ENCODE results near the gene ENPP5. TPM values are rescaled to one million over a fixed set of nuclear protein-coding genes. Genes with fewer than 3 reads are reported as not detected.
"Not testable (repeated sequence)": the region's sequence is repeated elsewhere in the genome, so short reads cannot be mapped to it uniquely, and the experiment has no call there.

The ENPP5 gene
- total RNA-seq, 2 experiments from 2014 or later, result 0.33 to 0.38 TPM

GRCh38 chr6:46136831-46137230 is 33.9 kb downstream of the ENPP5 start:
- Mint-ChIP-seq H3K4me3 (no peak overlapping the region), H3K36me3 (peaks cover 6% of the 10 kb centered on the region), H3K27ac (no peak overlapping the region), H3K4me1 (peaks cover 29% of the 10 kb centered on the region), H3K27me3 (no peaks in the 10 kb centered on the region), H3K9me3 (no peaks in the 10 kb centered on the region)
- no peak for DNase-seq

- Mint-ChIP-seq H3K27ac (no peak overlapping the region), H3K27me3 (no peaks in the 10 kb centered on the region), H3K4me1 (peaks cover 34% of the 10 kb centered on the region), H3K9me3 (no peaks in the 10 kb centered on the region), H3K4me3 (no peak overlapping the region), H3K36me3 (peaks cover 10% of the 10 kb centered on the region)
- no peak for DNase-seq
Measured at GRCh38 chr6:46135176-46135575, 35.6 kb downstream of the ENPP5 start.

GRCh38 chr6:46134216-46134615 is 36.6 kb downstream of the ENPP5 start:
- peaks cover 10% of the 10 kb centered on the region for H3K36me3 Mint-ChIP-seq
- no peaks in the 10 kb centered on the region for H3K9me3 Mint-ChIP-seq
- no peak overlapping the region for H3K27ac Mint-ChIP-seq
- peaks cover 35% of the 10 kb centered on the region for H3K4me1 Mint-ChIP-seq
- no peak for DNase-seq
- no peaks in the 10 kb centered on the region for H3K27me3 Mint-ChIP-seq
- no peak overlapping the region for H3K4me3 Mint-ChIP-seq

GRCh38 chr6:46131291-46131690 is 39.5 kb downstream of the ENPP5 start:
- H3K27me3 Mint-ChIP-seq, H3K27ac Mint-ChIP-seq, DNase-seq, H3K4me3 Mint-ChIP-seq, H3K36me3 Mint-ChIP-seq, H3K9me3 Mint-ChIP-seq: not testable (repeated sequence)
- H3K4me1 Mint-ChIP-seq, result peaks cover 34% of the 10 kb centered on the region

- Mint-ChIP-seq H3K4me1 (peaks cover 35% of the 10 kb centered on the region), H3K27ac (peak overlapping the region; percentile 65)
- no peak for DNase-seq
Measured at GRCh38 chr6:46130666-46131065, 40.1 kb downstream of the ENPP5 start.

GRCh38 chr6:46129629-46130511 is 40.9 kb downstream of the ENPP5 start, which contains the start of gene ENPP4:
TSS of gene ENPP4 (plus strand) at chr6:46129989. CDS start at chr6:46139584, 9,595 bp downstream.
- H3K4me3 Mint-ChIP-seq, result peak within 1 kb of the TSS; percentile 99
- peak within 1 kb of the TSS; percentile 88 for H3K27ac Mint-ChIP-seq
- H3K9me3 Mint-ChIP-seq, result no peaks in the 10 kb centered on the region
- no peaks in the 10 kb centered on the region for H3K27me3 Mint-ChIP-seq
- peak; percentile 92 for DNase-seq
- H3K4me1 Mint-ChIP-seq, result peaks cover 35% of the 10 kb centered on the region
- peaks cover 7% of the 10 kb centered on the region for H3K36me3 Mint-ChIP-seq

More at GRCh38 chr6:46130666-46131065, 40.1 kb downstream of the ENPP5 start:
- Mint-ChIP-seq H3K4me3 (peak overlapping the region; percentile 99), H3K36me3 (peaks cover 7% of the 10 kb centered on the region), H3K9me3 (no peaks in the 10 kb centered on the region), H3K27me3 (no peaks in the 10 kb centered on the region)

- Mint-ChIP-seq H3K27ac (peak overlapping the region; percentile 70), H3K9me3 (no peaks in the 10 kb centered on the region), H3K4me3 (peak overlapping the region; percentile 99), H3K4me1 (peaks cover 34% of the 10 kb centered on the region), H3K27me3 (no peaks in the 10 kb centered on the region), H3K36me3 (peaks cover 10% of the 10 kb centered on the region)
- no peak for DNase-seq
Measured at GRCh38 chr6:46129291-46129628, 41.5 kb downstream of the ENPP5 start.

- Mint-ChIP-seq H3K4me3 (peak overlapping the region; percentile 99), H3K4me1 (peaks cover 27% of the 10 kb centered on the region), H3K27me3 (no peaks in the 10 kb centered on the region), H3K36me3 (peaks cover 11% of the 10 kb centered on the region), H3K9me3 (no peaks in the 10 kb centered on the region), H3K27ac (no peak overlapping the region)
- no peak for DNase-seq
Measured at GRCh38 chr6:46128476-46128875, 42.3 kb downstream of the ENPP5 start.

- not testable (repeated sequence) for DNase-seq, H3K27me3 Mint-ChIP-seq, H3K4me3 Mint-ChIP-seq, H3K27ac Mint-ChIP-seq
- Mint-ChIP-seq H3K36me3 (peaks cover 49% of the 10 kb centered on the region), H3K4me1 (peaks cover 22% of the 10 kb centered on the region), H3K9me3 (peaks cover 12% of the 10 kb centered on the region)
Measured at GRCh38 chr6:46119679-46120078, 51.1 kb downstream of the ENPP5 start.

- H3K4me3 Mint-ChIP-seq, result no peak overlapping the region
Measured at GRCh38 chr6:46118836-46119235, 51.9 kb downstream of the ENPP5 start.

GRCh38 chr6:46118157-46118556 is 52.6 kb downstream of the ENPP5 start:
- Mint-ChIP-seq H3K36me3 (peaks cover 48% of the 10 kb centered on the region), H3K9me3 (peaks cover 12% of the 10 kb centered on the region), H3K27me3 (no peaks in the 10 kb centered on the region), H3K4me1 (peaks cover 22% of the 10 kb centered on the region), H3K4me3 (no peak overlapping the region), H3K27ac (no peak overlapping the region)
- DNase-seq, result no peak

More at GRCh38 chr6:46118836-46119235, 51.9 kb downstream of the ENPP5 start:
- Mint-ChIP-seq H3K4me1 (peaks cover 22% of the 10 kb centered on the region), H3K9me3 (peaks cover 12% of the 10 kb centered on the region), H3K27ac (no peak overlapping the region), H3K27me3 (no peaks in the 10 kb centered on the region), H3K36me3 (peaks cover 44% of the 10 kb centered on the region)
- DNase-seq, result no peak

GRCh38 chr6:46116289-46116688 is 54.5 kb downstream of the ENPP5 start:
- Mint-ChIP-seq H3K4me3 (no peak overlapping the region), H3K4me1 (peaks cover 14% of the 10 kb centered on the region), H3K27me3 (no peaks in the 10 kb centered on the region), H3K9me3 (peaks cover 7% of the 10 kb centered on the region), H3K36me3 (peaks cover 47% of the 10 kb centered on the region), H3K27ac (no peak overlapping the region)
- no peak for DNase-seq

- no peak for DNase-seq
- Mint-ChIP-seq H3K27me3 (no peaks in the 10 kb centered on the region), H3K4me1 (peaks cover 14% of the 10 kb centered on the region), H3K4me3 (no peak overlapping the region), H3K36me3 (peaks cover 46% of the 10 kb centered on the region), H3K27ac (no peak overlapping the region), H3K9me3 (peaks cover 9% of the 10 kb centered on the region)
Measured at GRCh38 chr6:46115634-46116033, 55.1 kb downstream of the ENPP5 start.

- H3K27me3 Mint-ChIP-seq, result no peaks in the 10 kb centered on the region
- peaks cover 11% of the 10 kb centered on the region for H3K9me3 Mint-ChIP-seq
- peaks cover 38% of the 10 kb centered on the region for H3K36me3 Mint-ChIP-seq
- peaks cover 4% of the 10 kb centered on the region for H3K4me1 Mint-ChIP-seq
- H3K27ac Mint-ChIP-seq, result no peak overlapping the region
- H3K4me3 Mint-ChIP-seq, result no peak overlapping the region
- no peak for DNase-seq
Measured at GRCh38 chr6:46113370-46113769, 57.4 kb downstream of the ENPP5 start.
